Thyroid gland (tissue), 4 donors: ENCODE data around the gene EVC. TPM values are rescaled to one million over a fixed set of nuclear protein-coding genes. Genes with fewer than 3 reads are reported as not detected.

ENCODE experiments used
- DNase-seq, 2 donors: peaks; one replicate each; pipeline ENCODE4 v3.0.0-alpha.2; 2019
- H3K27ac ChIP-seq, 3 donors: fragments of 200-600 bp; sonication (generic); 1 replicate in 2 of 3; 2 replicates in 1 of 3; pipeline ENCODE4 v1.5.1; 2016 to 2019; ENCODE audit warnings: mild to moderate bottlenecking in 1 of 3, moderate library complexity in 1 of 3
- H3K27me3 ChIP-seq: fragments of 200-600 bp; sonication (generic); one replicate; pipeline ENCODE4 v1.5.1; 2019
- H3K36me3 ChIP-seq, 2 donors: fragments of 200-600 bp; sonication (generic); one replicate each; pipeline ENCODE4 v1.5.1; 2016 to 2019
- H3K4me1 ChIP-seq, 2 donors: fragments of 200-600 bp; sonication (generic); one replicate each; pipeline ENCODE4 v1.5.1; 2017 to 2019
- H3K4me3 ChIP-seq, 3 donors: fragments of 200-600 bp; sonication (generic); replicated peaks in 1 of 3; 1 replicate in 2 of 3; 2 replicates in 1 of 3; pipeline ENCODE4 v1.5.1; 2016; ENCODE audit warnings: mild to moderate bottlenecking in 1 of 3
- H3K9me3 ChIP-seq: fragments of 200-600 bp; sonication (generic); one replicate; pipeline ENCODE4 v1.5.1; 2017
- POLR2A ChIP-seq, 2 donors: fragments of 450-650 bp; IDR thresholded peaks; one replicate each; pipeline ENCODE4 v1.6.1; 2017; ENCODE audit warnings: antibody characterized with exemption in 2 of 2, mild to moderate bottlenecking in 2 of 2, moderate library complexity in 1 of 2
- WGBS, 2 donors: methylation state at CpG; one replicate each; pipeline ENCODE4 v1.1.5; 2017; 5-methylcytosine and 5-hydroxymethylcytosine counted together
- intact Hi-C: fragments of 100-400 bp; cut with DNase I; formaldehyde crosslinking; loops from one replicate; pipeline ENCODE4 v1.15.1; 2023
- total RNA-seq, 4 donors: library from RNA; depleted of rRNA; stranded (reverse); fragments of >200 nt; gene quantifications; one replicate each; pipeline ENCODE4 v1.2.3, GENCODE V29; 2016
- TF ChIP-seq, protein P1 (sequence below), 6 experiments: fragments of 200-600 bp in 3 of 6; fragments of 450-650 bp in 3 of 6; sonication (generic) in 3 of 6; IDR thresholded peaks; one replicate each; pipeline ENCODE4 v1.5.1; 2016 to 2019; ENCODE audit warnings: antibody characterized with exemption in 6 of 6, mild to moderate bottlenecking in 2 of 6, inconsistent platforms in 1 of 6, moderate library complexity in 1 of 6

EVC gene
- total RNA-seq, 4 donors from 2014 or later: 21.4 to 43.6 (median 38.6) TPM

- Histone ChIP-seq H3K27me3 (no peaks in the 10 kb centered on the region), H3K4me3 (no peak overlapping the region), H3K27ac (no peak overlapping the region), H3K9me3 (no peaks in the 10 kb centered on the region), H3K36me3 (peaks cover 20 to 40% of the 10 kb centered on the region in 2 donors), H3K4me1 (no peaks in the 10 kb centered on the region)
- TF ChIP-seq POLR2A (IDR thresholded peaks at IDR 0.05): no peak
- TF ChIP-seq, protein P1, sequence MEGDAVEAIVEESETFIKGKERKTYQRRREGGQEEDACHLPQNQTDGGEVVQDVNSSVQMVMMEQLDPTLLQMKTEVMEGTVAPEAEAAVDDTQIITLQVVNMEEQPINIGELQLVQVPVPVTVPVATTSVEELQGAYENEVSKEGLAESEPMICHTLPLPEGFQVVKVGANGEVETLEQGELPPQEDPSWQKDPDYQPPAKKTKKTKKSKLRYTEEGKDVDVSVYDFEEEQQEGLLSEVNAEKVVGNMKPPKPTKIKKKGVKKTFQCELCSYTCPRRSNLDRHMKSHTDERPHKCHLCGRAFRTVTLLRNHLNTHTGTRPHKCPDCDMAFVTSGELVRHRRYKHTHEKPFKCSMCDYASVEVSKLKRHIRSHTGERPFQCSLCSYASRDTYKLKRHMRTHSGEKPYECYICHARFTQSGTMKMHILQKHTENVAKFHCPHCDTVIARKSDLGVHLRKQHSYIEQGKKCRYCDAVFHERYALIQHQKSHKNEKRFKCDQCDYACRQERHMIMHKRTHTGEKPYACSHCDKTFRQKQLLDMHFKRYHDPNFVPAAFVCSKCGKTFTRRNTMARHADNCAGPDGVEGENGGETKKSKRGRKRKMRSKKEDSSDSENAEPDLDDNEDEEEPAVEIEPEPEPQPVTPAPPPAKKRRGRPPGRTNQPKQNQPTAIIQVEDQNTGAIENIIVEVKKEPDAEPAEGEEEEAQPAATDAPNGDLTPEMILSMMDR (IDR thresholded peaks at IDR 0.05): peak in 5 of 6 experiments; percentile 22 to 75 (median 68)
- WGBS, 2 donors: 79 to 84% methylated on average over 6 to 7 of the region's 9 CpGs
- DNase-seq: peak in 1 of 2 donors; percentile 13
- intact Hi-C loops: no loop called here
Observed at GRCh38 chr4:5812506-5813229, 101.7 kb downstream of the EVC start.

DNA sequence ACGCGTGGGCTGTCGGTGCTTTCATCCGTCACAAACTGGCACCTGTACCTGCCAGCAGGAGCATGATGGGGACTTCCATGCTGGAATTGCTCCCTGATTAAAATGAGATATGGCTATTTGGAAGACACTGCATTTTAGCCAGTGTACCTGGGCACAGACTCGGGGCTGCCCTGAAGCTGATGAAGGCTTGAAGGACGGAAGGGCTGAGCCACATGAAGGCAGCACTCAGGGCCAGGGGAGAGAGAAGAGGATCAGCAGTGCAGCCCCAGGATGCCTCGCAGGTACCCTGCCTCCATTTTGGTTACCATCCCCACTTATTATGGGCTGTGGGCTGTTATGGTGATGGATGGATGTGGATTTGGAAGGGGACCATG lies 102.9 kb downstream of the EVC start:
- WGBS, 2 donors: 92% methylated on average over 3 to 7 of the region's 7 CpGs
- H3K36me3 ChIP-seq: peaks cover 12 to 31% of the 10 kb centered on the region in 2 donors

GRCh38 chr4:5814421-5814820 lies 103.4 kb downstream of the EVC start:
- H3K27ac ChIP-seq: no peak overlapping the region
- H3K27me3 ChIP-seq: no peaks in the 10 kb centered on the region
- H3K9me3 ChIP-seq: no peaks in the 10 kb centered on the region
- H3K4me3 ChIP-seq: no peak overlapping the region
- TF ChIP-seq, protein P1 (IDR thresholded peaks at IDR 0.05): no peak
- intact Hi-C loops: no loop called here
- WGBS, 2 donors: 98% methylated on average over 6 of the region's 6 CpGs
- H3K36me3 ChIP-seq: peaks cover 7 to 26% of the 10 kb centered on the region in 2 donors
- DNase-seq: no peak
- H3K4me1 ChIP-seq: no peaks in the 10 kb centered on the region

More for the DNA sequence above, 102.9 kb downstream of the EVC start:
- intact Hi-C loops: no loop called here
- Histone ChIP-seq H3K4me1 (no peaks in the 10 kb centered on the region), H3K27me3 (no peaks in the 10 kb centered on the region), H3K27ac (no peak overlapping the region), H3K9me3 (no peaks in the 10 kb centered on the region), H3K4me3 (no peak overlapping the region)
- DNase-seq: no peak
- TF ChIP-seq, protein P1 (IDR thresholded peaks at IDR 0.05): no peak
- no peak for TF ChIP-seq POLR2A (IDR thresholded peaks at IDR 0.05)

- no peaks in the 10 kb centered on the region for H3K9me3 ChIP-seq
- no peak for DNase-seq
- intact Hi-C loops: no loop called here
- H3K27ac ChIP-seq: no peak overlapping the region
- H3K4me1 ChIP-seq: no peaks in the 10 kb centered on the region
- peaks cover 5 to 15% of the 10 kb centered on the region in 2 donors for H3K36me3 ChIP-seq
- no peak for TF ChIP-seq POLR2A (IDR thresholded peaks at IDR 0.05)
- TF ChIP-seq, protein P1 (IDR thresholded peaks at IDR 0.05): no peak
- WGBS, 2 donors: 61 to 67% methylated on average over 5 of the region's 5 CpGs
- H3K27me3 ChIP-seq: no peaks in the 10 kb centered on the region
- no peak overlapping the region for H3K4me3 ChIP-seq
Observed at GRCh38 chr4:5815641-5816040, 104.6 kb downstream of the EVC start.

DNA sequence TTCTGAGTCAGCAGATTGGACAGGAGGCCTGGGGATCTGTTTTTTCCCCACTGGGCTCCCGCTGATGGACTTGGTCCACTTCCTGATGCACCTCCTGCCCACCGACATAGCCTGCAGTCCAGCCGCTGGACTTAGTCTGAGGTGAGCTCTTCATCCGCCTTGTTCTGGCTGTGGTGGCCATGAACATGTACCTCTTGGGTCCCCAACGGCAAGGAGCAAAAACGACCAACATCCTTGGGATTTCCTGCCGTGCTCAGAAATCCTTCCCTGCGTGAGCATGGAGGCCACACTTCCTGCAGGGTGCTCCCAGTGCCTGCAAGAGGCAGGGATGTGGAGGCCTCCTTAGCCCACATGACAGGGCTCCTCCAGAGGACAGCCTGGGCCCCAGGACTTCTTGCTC lies 105.1 kb downstream of the EVC start:
- peaks cover 10 to 14% of the 10 kb centered on the region in 2 donors for H3K36me3 ChIP-seq
- H3K27me3 ChIP-seq: no peaks in the 10 kb centered on the region
- intact Hi-C loops: no loop called here
- no peak for DNase-seq
- WGBS, 2 donors: 79 to 88% methylated on average over 6 to 8 of the region's 8 CpGs
- no peaks in the 10 kb centered on the region for H3K9me3 ChIP-seq
- no peaks in the 10 kb centered on the region for H3K4me1 ChIP-seq
- no peak for TF ChIP-seq POLR2A (IDR thresholded peaks at IDR 0.05)
- TF ChIP-seq, protein P1 (IDR thresholded peaks at IDR 0.05): no peak
- no peak overlapping the region for H3K27ac ChIP-seq
- H3K4me3 ChIP-seq: no peak overlapping the region
